ENCODE results near the gene VTN. TPM values are rescaled to one million over a fixed set of nuclear protein-coding genes. Genes with fewer than 3 reads are reported as not detected.

VTN gene
- total and polyA plus RNA-seq, 4 donors, result 0.40 to 2.5 (median 1.6) TPM

GRCh38 chr17:28368306-28368831 lies 1.7 kb downstream of the VTN start:
- H3K4me3 ChIP-seq, result no peak overlapping the region
- H3K9ac ChIP-seq (ENCODE audit: insufficient read depth in 1 of 2, low read length in 2 of 2), result no peak overlapping the region
- peaks cover 0 to 21% (median 10%) of the 10 kb centered on the region in 5 donors for H3K4me1 ChIP-seq (ENCODE audit: control insufficient read depth in 5 of 5, insufficient read depth in 5 of 5, low read length in 5 of 5)
- peaks cover 0 to 15% (median 5%) of the 10 kb centered on the region in 4 donors for H3K36me3 ChIP-seq (ENCODE audit: control insufficient read depth in 4 of 4, insufficient read depth in 4 of 4, low read length in 4 of 4)
- no peaks in the 10 kb centered on the region for H3K27me3 ChIP-seq (ENCODE audit: control insufficient read depth in 3 of 3, insufficient read depth in 3 of 3, low read length in 2 of 3)
- ATAC-seq (ENCODE audit: insufficient read depth, low FRiP score), result no peak
- no peaks in the 10 kb centered on the region for H3K9me3 ChIP-seq (ENCODE audit: control insufficient read depth in 4 of 4, insufficient read depth in 3 of 4, low read length in 3 of 4)
- 79 to 94% methylated on average over 5 of the region's 5 CpGs for WGBS, 2 donors
- no peak overlapping the region for H3K27ac ChIP-seq (ENCODE audit: low read depth in 1 of 2, low read length in 1 of 2)
- no peak for DNase-seq
- no peak for TF ChIP-seq CTCF (IDR thresholded peaks at IDR 0.05; ENCODE audit: control extremely low read depth, extremely low read depth)

GRCh38 chr17:28367641-28368305 lies 2.3 kb downstream of the VTN start:
- no peaks in the 10 kb centered on the region for H3K9me3 ChIP-seq (ENCODE audit: control insufficient read depth in 4 of 4, insufficient read depth in 3 of 4, low read length in 3 of 4)
- ATAC-seq (ENCODE audit: insufficient read depth, low FRiP score) (no peak), DNase-seq (no peak)
- H3K9ac ChIP-seq (ENCODE audit: insufficient read depth in 1 of 2, low read length in 2 of 2), result no peak overlapping the region
- WGBS, 2 donors, result 90 to 97% methylated on average over 21 of the region's 21 CpGs
- peaks cover 3 to 21% (median 9%) of the 10 kb centered on the region in 4 donors for H3K36me3 ChIP-seq (ENCODE audit: control insufficient read depth in 4 of 4, insufficient read depth in 4 of 4, low read length in 4 of 4)
- no peaks in the 10 kb centered on the region for H3K27me3 ChIP-seq (ENCODE audit: control insufficient read depth in 3 of 3, insufficient read depth in 3 of 3, low read length in 2 of 3)
- H3K4me1 ChIP-seq (ENCODE audit: control insufficient read depth in 5 of 5, insufficient read depth in 5 of 5, low read length in 5 of 5), result peaks cover 0 to 15% (median 7%) of the 10 kb centered on the region in 5 donors
- H3K27ac ChIP-seq (ENCODE audit: low read depth in 1 of 2, low read length in 1 of 2), result no peak overlapping the region
- no peak overlapping the region for H3K4me3 ChIP-seq
- TF ChIP-seq CTCF (IDR thresholded peaks at IDR 0.05; ENCODE audit: control extremely low read depth, extremely low read depth), result no peak

- WGBS, 2 donors, result 70 to 77% methylated on average over 1 of the region's 1 CpG
- Histone ChIP-seq H3K9me3 (ENCODE audit: control insufficient read depth in 4 of 4, insufficient read depth in 3 of 4, low read length in 3 of 4) (no peaks in the 10 kb centered on the region), H3K4me3 (no peak overlapping the region), H3K36me3 (ENCODE audit: control insufficient read depth in 4 of 4, insufficient read depth in 4 of 4, low read length in 4 of 4) (peaks cover 7 to 24% (median 12%) of the 10 kb centered on the region in 4 donors), H3K27ac (ENCODE audit: low read depth in 1 of 2, low read length in 1 of 2) (no peak overlapping the region), H3K9ac (ENCODE audit: insufficient read depth in 1 of 2, low read length in 2 of 2) (no peak overlapping the region), H3K4me1 (ENCODE audit: control insufficient read depth in 5 of 5, insufficient read depth in 5 of 5, low read length in 5 of 5) (peaks cover 0 to 9% (median 0%) of the 10 kb centered on the region in 5 donors), H3K27me3 (ENCODE audit: control insufficient read depth in 3 of 3, insufficient read depth in 3 of 3, low read length in 2 of 3) (no peaks in the 10 kb centered on the region)
- DNase-seq (no peak), ATAC-seq (ENCODE audit: insufficient read depth, low FRiP score) (no peak)
- TF ChIP-seq CTCF (IDR thresholded peaks at IDR 0.05; ENCODE audit: control extremely low read depth, extremely low read depth), result no peak
Measured at GRCh38 chr17:28366605-28367004, 3.5 kb downstream of the VTN start.

All from lung (tissue), 12 donors.